GM12874 (cell line): ENCODE data around the gene ODAD3.

Experiments
- CTCF ChIP-seq: IDR thresholded peaks from 2 replicates; pipeline ENCODE4 v1.5.1; 2011; ENCODE audit warnings: low read depth, mild to moderate bottlenecking, control low read depth, low read length, moderate library complexity; ENCODE audit not compliant: insufficient read depth

ODAD3 gene

GRCh38 chr19:11435057-11435832 is at the start of gene ODAD3, which contains the start of gene PRKCSH:
TSS of gene ODAD3 (minus strand) at chr19:11435121. CDS start at chr19:11435016, 105 bp downstream.
TSS of gene PRKCSH (plus strand) at chr19:11435635. CDS start at chr19:11436118, 483 bp downstream.
- TF ChIP-seq CTCF = peak; percentile 95

- no peak for TF ChIP-seq CTCF
These were observed 48.6 kb upstream of the ODAD3 start for GRCh38 chr19:11483366-11484111.

- peak; percentile 99 for TF ChIP-seq CTCF
These were observed 47.6 kb upstream of the ODAD3 start for GRCh38 chr19:11482384-11483050.

- 0 out of 2 replicates have a peak, but pooled peaks have one; percentile 1 for TF ChIP-seq CTCF
These were observed 46.8 kb upstream of the ODAD3 start for GRCh38 chr19:11481534-11482383.

- no peak for TF ChIP-seq CTCF
These were observed 46.0 kb upstream of the ODAD3 start, which contains the start of gene ELAVL3 for GRCh38 chr19:11480715-11481533. TSS of gene ELAVL3 (minus strand) at chr19:11481046. CDS start at chr19:11480608, 438 bp downstream.

- no peak for TF ChIP-seq CTCF
These were observed 45.2 kb upstream of the ODAD3 start for GRCh38 chr19:11479898-11480714.
